Measurements from ENCODE around the gene KIF1A. TPM values are rescaled to one million over a fixed set of nuclear protein-coding genes. Genes with fewer than 3 reads are reported as not detected.

Gene KIF1A
- total RNA-seq, 1 donor, result not detected

- Histone ChIP-seq H3K4me1 (ENCODE audit: insufficient read depth, low read length) (no peaks in the 10 kb centered on the region), H4K20me1 (ENCODE audit: insufficient read depth, low read length) (no peaks in the 10 kb centered on the region), H3K27me3 (ENCODE audit: insufficient read depth, low read length) (no peaks in the 10 kb centered on the region), H3K36me3 (ENCODE audit: insufficient read depth, low read length) (no peaks in the 10 kb centered on the region), H2AFZ (ENCODE audit: low read length) (no peak overlapping the region), H3K4me3 (ENCODE audit: insufficient read depth, low read length) (no peak overlapping the region), H3K9me3 (ENCODE audit: low read depth, low read length) (no peaks in the 10 kb centered on the region), H3K79me2 (ENCODE audit: insufficient read depth, low read length) (no peaks in the 10 kb centered on the region), H3K4me2 (ENCODE audit: insufficient read depth, low read length) (no peak overlapping the region), H3K27ac (ENCODE audit: low read depth, low read length) (no peak overlapping the region)
- TF ChIP-seq CTCF (IDR thresholded peaks at IDR 0.05; ENCODE audit: extremely low read depth, low read depth, low read length), result no peak
- DNase-seq (ENCODE audit: insufficient read length, low spot score, missing footprints), result no peak
These were observed 69.6 kb downstream of the KIF1A start for GRCh38 chr2:240750409-240750808.

DNA sequence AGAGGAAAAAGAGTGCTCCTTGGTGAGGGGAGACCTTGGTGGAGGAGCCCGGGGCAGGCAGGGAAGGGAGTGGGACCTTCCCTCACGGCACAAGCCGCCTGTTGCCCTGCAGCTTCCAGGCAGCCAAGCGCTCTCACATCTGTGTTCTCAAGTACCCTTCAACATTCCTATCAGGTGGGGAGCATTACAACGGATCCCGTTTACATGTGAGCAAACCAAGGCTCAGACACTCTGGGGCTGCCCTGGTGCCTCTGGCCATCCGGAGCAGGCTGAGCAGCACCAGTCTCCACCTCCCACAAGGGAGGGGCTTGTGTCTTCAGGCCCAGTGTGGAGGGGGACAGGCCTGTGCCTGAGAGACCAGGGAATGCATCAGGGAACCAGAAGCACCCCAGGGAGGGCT, 70.5 kb downstream of the KIF1A start:
- Histone ChIP-seq H3K79me2 (ENCODE audit: insufficient read depth, low read length) (no peaks in the 10 kb centered on the region), H3K27ac (ENCODE audit: low read depth, low read length) (no peak overlapping the region), H3K27me3 (ENCODE audit: insufficient read depth, low read length) (no peaks in the 10 kb centered on the region), H4K20me1 (ENCODE audit: insufficient read depth, low read length) (no peaks in the 10 kb centered on the region), H3K9me3 (ENCODE audit: low read depth, low read length) (no peaks in the 10 kb centered on the region), H3K4me1 (ENCODE audit: insufficient read depth, low read length) (no peaks in the 10 kb centered on the region), H2AFZ (ENCODE audit: low read length) (no peak overlapping the region), H3K4me3 (ENCODE audit: insufficient read depth, low read length) (no peak overlapping the region), H3K4me2 (ENCODE audit: insufficient read depth, low read length) (no peak overlapping the region), H3K36me3 (ENCODE audit: insufficient read depth, low read length) (no peaks in the 10 kb centered on the region)
- no peak for TF ChIP-seq CTCF (IDR thresholded peaks at IDR 0.05; ENCODE audit: extremely low read depth, low read depth, low read length)
- DNase-seq (ENCODE audit: insufficient read length, low spot score, missing footprints), result no peak

DNA sequence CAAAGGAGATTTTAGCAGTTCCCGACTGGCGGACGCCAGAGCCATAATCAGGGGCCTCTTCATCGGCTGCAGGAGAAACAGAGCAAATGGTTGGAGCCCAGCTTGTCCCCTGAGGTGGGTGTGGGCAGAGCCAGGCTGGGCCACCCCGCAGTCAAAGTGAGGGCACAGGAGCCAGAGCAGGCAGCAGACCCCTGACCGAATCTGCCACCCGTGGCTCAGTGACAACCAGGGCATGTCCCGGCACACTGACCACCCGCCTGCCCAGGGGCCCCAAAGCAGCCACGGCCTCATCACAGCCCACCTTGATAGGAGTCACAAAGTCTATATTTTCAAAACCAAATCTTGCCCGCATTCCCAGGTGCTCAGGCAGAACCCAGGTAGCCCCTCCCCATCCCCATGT, 72.8 kb downstream of the KIF1A start:
- no peak for DNase-seq (ENCODE audit: insufficient read length, low spot score, missing footprints)
- Histone ChIP-seq H3K36me3 (ENCODE audit: insufficient read depth, low read length) (no peaks in the 10 kb centered on the region), H4K20me1 (ENCODE audit: insufficient read depth, low read length) (no peaks in the 10 kb centered on the region), H3K27ac (ENCODE audit: low read depth, low read length) (no peak overlapping the region), H2AFZ (ENCODE audit: low read length) (no peak overlapping the region), H3K4me1 (ENCODE audit: insufficient read depth, low read length) (no peaks in the 10 kb centered on the region), H3K27me3 (ENCODE audit: insufficient read depth, low read length) (no peaks in the 10 kb centered on the region), H3K9me3 (ENCODE audit: low read depth, low read length) (no peaks in the 10 kb centered on the region), H3K4me2 (ENCODE audit: insufficient read depth, low read length) (no peak overlapping the region), H3K4me3 (ENCODE audit: insufficient read depth, low read length) (no peak overlapping the region), H3K79me2 (ENCODE audit: insufficient read depth, low read length) (no peaks in the 10 kb centered on the region)
- no peak for TF ChIP-seq CTCF (IDR thresholded peaks at IDR 0.05; ENCODE audit: extremely low read depth, low read depth, low read length)

DNA sequence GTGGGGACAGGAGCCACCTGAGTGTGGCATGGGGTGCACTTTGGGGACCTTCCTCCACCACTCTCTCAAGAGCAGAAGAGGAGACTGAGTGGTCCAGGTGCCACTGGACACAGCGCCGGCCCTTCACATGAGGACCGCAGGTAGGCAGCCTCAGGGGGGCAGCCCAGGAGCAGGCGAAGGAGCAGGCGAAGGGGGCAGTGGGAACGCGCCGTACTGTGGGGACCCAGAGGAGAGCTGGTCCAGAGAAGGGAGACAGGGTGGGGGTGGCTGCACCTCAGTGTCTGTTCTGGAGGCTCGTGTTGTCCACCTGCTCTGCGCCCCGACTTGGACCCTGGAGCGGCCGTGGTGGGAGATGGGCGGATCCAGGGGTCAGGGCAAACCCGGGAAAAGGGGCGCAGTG, 73.3 kb downstream of the KIF1A start:
- no peak overlapping the region for H3K4me2 ChIP-seq (ENCODE audit: insufficient read depth, low read length)
- no peak for DNase-seq (ENCODE audit: insufficient read length, low spot score, missing footprints)
- no peak overlapping the region for H3K27ac ChIP-seq (ENCODE audit: low read depth, low read length)
- H3K4me1 ChIP-seq (ENCODE audit: insufficient read depth, low read length), result no peaks in the 10 kb centered on the region
- H3K27me3 ChIP-seq (ENCODE audit: insufficient read depth, low read length), result no peaks in the 10 kb centered on the region
- no peak for TF ChIP-seq CTCF (IDR thresholded peaks at IDR 0.05; ENCODE audit: extremely low read depth, low read depth, low read length)
- H3K36me3 ChIP-seq (ENCODE audit: insufficient read depth, low read length), result no peaks in the 10 kb centered on the region
- no peaks in the 10 kb centered on the region for H3K9me3 ChIP-seq (ENCODE audit: low read depth, low read length)
- H3K4me3 ChIP-seq (ENCODE audit: insufficient read depth, low read length), result no peak overlapping the region
- no peak overlapping the region for H2AFZ ChIP-seq (ENCODE audit: low read length)
- no peaks in the 10 kb centered on the region for H4K20me1 ChIP-seq (ENCODE audit: insufficient read depth, low read length)
- H3K79me2 ChIP-seq (ENCODE audit: insufficient read depth, low read length), result no peaks in the 10 kb centered on the region

All from osteoblast (primary cell).